K562 (cell line): ENCODE results near the gene FTL. TPM values are rescaled to one million over a fixed set of nuclear protein-coding genes. Genes with fewer than 3 reads are reported as not detected.

Source experiments
- ATF1 ChIP-seq, 2 experiments: fragments of 450-650 bp in 1 of 2; IDR thresholded peaks; 2 replicates each; pipeline ENCODE4 v1.6.1; 2016; ENCODE audit warnings: missing compliant biosample characterization in 1 of 2, missing genetic modification characterization in 1 of 2
- BRD9 ChIP-seq: fragments of 450-650 bp; IDR thresholded peaks from 2 replicates; pipeline ENCODE4 v1.6.1; 2018; ENCODE audit warnings: low read depth; ENCODE audit not compliant: partially characterized antibody
- CHD2 ChIP-seq: IDR thresholded peaks from 2 replicates; pipeline ENCODE4 v1.6.1; 2011; ENCODE audit warnings: low read depth, low read length
- KDM2B ChIP-seq: fragments of 250-450 bp; sonication (Bioruptor Pico); IDR thresholded peaks from 2 replicates; pipeline ENCODE4 v1.8.0; 2021; ENCODE audit warnings: mild to moderate bottlenecking, moderate library complexity
- MAZ ChIP-seq, 2 experiments: fragments of 450-650 bp in 1 of 2; sonication (generic) in 1 of 2; formaldehyde crosslinking; IDR thresholded peaks in 1 of 2; conservative IDR thresholded peaks in 1 of 2; 2 replicates each; pipeline versions ENCODE4 v1.4.0 to v1.5.0; 2020; ENCODE audit warnings: mild to moderate bottlenecking in 1 of 2, missing genetic modification reagents in 1 of 2
- MEF2D ChIP-seq: conservative IDR thresholded peaks from 2 replicates; pipeline ENCODE4 v1.6.1; 2016; ENCODE audit warnings: low read depth, missing genetic modification characterization, missing compliant biosample characterization
- U2AF1 ChIP-seq: fragments of 200-400 bp; formaldehyde crosslinking; optimal IDR thresholded peaks from 2 replicates; pipeline ENCODE3; 2017; ENCODE audit warnings: mild to moderate bottlenecking, low read depth, low read length, moderate library complexity
- YBX1 ChIP-seq: fragments of 450-650 bp; IDR thresholded peaks from 2 replicates; pipeline ENCODE4 v1.7.1; 2016; ENCODE audit warnings: mild to moderate bottlenecking
- ZBED1 ChIP-seq: IDR thresholded peaks from 2 replicates; pipeline ENCODE4 v1.6.1; 2014
- ZC3H11A ChIP-seq: IDR thresholded peaks from 2 replicates; pipeline ENCODE4 v1.6.1; 2012; ENCODE audit warnings: low read depth, low read length, improper control_type of control experiment
- ZNF143 ChIP-seq: sonication (generic); formaldehyde crosslinking; IDR thresholded peaks from 2 replicates; pipeline ENCODE4 v1.9.0; 2022; ENCODE audit warnings: mild to moderate bottlenecking, missing genetic modification reagents
- ZNF717 ChIP-seq: fragments of 250-450 bp; sonication (Bioruptor Pico); IDR thresholded peaks from 2 replicates; pipeline ENCODE4 v1.5.0; 2021
- polyA plus RNA-seq, 8 experiments: library from polyadenylated mRNA; depleted of rRNA in 4 of 8; stranded (reverse) in 5 of 8; unstranded in 3 of 8; fragments of >200 nt; fragmentation: Nextera tagmentation in 2 of 8; fragmentation: Illumina TruSeq in 1 of 8; extraction: Ambion mirVana in 2 of 8; extraction: Trizol in 1 of 8; gene quantifications; 2 replicates each; pipeline versions ENCODE4 v1.2.1 to v1.2.3, GENCODE V29; 2011 to 2014; ENCODE audit warnings: inconsistent platforms in 1 of 8, missing spikeins in 1 of 8
- total RNA-seq, 7 experiments: library from RNA; depleted of rRNA in 6 of 7; stranded (reverse); fragments of >200 nt in 6 of 7; fragmentation: Illumina TruSeq in 2 of 7; extraction: Trizol in 2 of 7; gene quantifications; 2 replicates each; pipeline versions ENCODE4 v1.2.1 to v1.2.3, GENCODE V29; 2011 to 2021; ENCODE audit warnings: low replicate concordance in 1 of 7
- TF ChIP-seq, protein P1 (sequence below): fragments of 250-450 bp; sonication (Bioruptor Pico); IDR thresholded peaks from 2 replicates; pipeline ENCODE4 v1.5.0; 2020; ENCODE audit warnings: mild to moderate bottlenecking
- TF ChIP-seq, protein P2 (sequence below): sonication (generic); formaldehyde crosslinking; IDR thresholded peaks from 2 replicates; pipeline ENCODE4 v1.8.0; 2022; ENCODE audit warnings: mild to moderate bottlenecking, missing genetic modification reagents
- TF ChIP-seq, protein P3 (sequence below): fragments of 450-650 bp; IDR thresholded peaks from 2 replicates; pipeline ENCODE4 v1.6.1; 2016; ENCODE audit warnings: antibody characterized with exemption
- TF ChIP-seq, protein P4 (sequence below), 2 experiments: IDR thresholded peaks; 2 replicates each; pipeline ENCODE4 v1.6.1; 2012; ENCODE audit warnings: improper control_type of control experiment in 2 of 2, low read depth in 2 of 2, low read length in 2 of 2, borderline replicate concordance in 1 of 2
- TF ChIP-seq, protein P5 (sequence below): fragments of 250-450 bp; sonication (Bioruptor Pico); IDR thresholded peaks from 2 replicates; pipeline ENCODE4 v1.5.0; 2021; ENCODE audit warnings: mild to moderate bottlenecking, borderline replicate concordance

Gene FTL
- total and polyA plus RNA-seq, 9 of the 15 experiments (the other 6 are each of a cell fraction or from before 2014, with no cell fraction given) = 1,231 to 27,415 (median 3,965) TPM

GRCh38 chr19:49014123-49014869 lies 49.2 kb downstream of the FTL start (continued):
- TF ChIP-seq U2AF1 = no peak
- no peak for TF ChIP-seq ZBED1
- TF ChIP-seq, protein P1, sequence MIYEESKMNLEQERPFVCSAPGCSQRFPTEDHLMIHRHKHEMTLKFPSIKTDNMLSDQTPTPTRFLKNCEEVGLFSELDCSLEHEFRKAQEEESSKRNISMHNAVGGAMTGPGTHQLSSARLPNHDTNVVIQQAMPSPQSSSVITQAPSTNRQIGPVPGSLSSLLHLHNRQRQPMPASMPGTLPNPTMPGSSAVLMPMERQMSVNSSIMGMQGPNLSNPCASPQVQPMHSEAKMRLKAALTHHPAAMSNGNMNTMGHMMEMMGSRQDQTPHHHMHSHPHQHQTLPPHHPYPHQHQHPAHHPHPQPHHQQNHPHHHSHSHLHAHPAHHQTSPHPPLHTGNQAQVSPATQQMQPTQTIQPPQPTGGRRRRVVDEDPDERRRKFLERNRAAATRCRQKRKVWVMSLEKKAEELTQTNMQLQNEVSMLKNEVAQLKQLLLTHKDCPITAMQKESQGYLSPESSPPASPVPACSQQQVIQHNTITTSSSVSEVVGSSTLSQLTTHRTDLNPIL (CRISPR knock-in tag) = no peak
- no peak for TF ChIP-seq ATF1 (CRISPR knock-in tag; IDR thresholded peaks at IDR 0.05)
- TF ChIP-seq ATF1 (tag; IDR thresholded peaks at IDR 0.05) = peak; percentile 74
- no peak for TF ChIP-seq MAZ (CRISPR knock-in tag; conservative IDR thresholded peaks at IDR 0.05 in 1 of 2, IDR thresholded peaks at IDR 0.05 in 1 of 2)
- TF ChIP-seq BRD9 = no peak
- TF ChIP-seq, protein P2, sequence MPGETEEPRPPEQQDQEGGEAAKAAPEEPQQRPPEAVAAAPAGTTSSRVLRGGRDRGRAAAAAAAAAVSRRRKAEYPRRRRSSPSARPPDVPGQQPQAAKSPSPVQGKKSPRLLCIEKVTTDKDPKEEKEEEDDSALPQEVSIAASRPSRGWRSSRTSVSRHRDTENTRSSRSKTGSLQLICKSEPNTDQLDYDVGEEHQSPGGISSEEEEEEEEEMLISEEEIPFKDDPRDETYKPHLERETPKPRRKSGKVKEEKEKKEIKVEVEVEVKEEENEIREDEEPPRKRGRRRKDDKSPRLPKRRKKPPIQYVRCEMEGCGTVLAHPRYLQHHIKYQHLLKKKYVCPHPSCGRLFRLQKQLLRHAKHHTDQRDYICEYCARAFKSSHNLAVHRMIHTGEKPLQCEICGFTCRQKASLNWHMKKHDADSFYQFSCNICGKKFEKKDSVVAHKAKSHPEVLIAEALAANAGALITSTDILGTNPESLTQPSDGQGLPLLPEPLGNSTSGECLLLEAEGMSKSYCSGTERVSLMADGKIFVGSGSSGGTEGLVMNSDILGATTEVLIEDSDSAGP = no peak
- TF ChIP-seq, protein P3, sequence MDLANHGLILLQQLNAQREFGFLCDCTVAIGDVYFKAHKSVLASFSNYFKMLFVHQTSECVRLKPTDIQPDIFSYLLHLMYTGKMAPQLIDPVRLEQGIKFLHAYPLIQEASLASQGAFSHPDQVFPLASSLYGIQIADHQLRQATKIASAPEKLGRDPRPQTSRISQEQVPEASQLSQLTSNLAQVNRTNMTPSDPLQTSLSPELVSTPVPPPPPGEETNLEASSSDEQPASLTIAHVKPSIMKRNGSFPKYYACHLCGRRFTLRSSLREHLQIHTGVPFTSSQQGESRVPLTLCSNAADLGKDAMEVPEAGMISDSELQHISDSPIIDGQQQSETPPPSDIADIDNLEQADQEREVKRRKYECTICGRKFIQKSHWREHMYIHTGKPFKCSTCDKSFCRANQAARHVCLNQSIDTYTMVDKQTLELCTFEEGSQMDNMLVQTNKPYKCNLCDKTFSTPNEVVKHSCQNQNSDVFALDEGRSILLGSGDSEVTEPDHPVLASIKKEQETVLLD = no peak
- TF ChIP-seq ZNF717 (CRISPR knock-in tag) = no peak
- no peak for TF ChIP-seq YBX1
- TF ChIP-seq, protein P4, sequence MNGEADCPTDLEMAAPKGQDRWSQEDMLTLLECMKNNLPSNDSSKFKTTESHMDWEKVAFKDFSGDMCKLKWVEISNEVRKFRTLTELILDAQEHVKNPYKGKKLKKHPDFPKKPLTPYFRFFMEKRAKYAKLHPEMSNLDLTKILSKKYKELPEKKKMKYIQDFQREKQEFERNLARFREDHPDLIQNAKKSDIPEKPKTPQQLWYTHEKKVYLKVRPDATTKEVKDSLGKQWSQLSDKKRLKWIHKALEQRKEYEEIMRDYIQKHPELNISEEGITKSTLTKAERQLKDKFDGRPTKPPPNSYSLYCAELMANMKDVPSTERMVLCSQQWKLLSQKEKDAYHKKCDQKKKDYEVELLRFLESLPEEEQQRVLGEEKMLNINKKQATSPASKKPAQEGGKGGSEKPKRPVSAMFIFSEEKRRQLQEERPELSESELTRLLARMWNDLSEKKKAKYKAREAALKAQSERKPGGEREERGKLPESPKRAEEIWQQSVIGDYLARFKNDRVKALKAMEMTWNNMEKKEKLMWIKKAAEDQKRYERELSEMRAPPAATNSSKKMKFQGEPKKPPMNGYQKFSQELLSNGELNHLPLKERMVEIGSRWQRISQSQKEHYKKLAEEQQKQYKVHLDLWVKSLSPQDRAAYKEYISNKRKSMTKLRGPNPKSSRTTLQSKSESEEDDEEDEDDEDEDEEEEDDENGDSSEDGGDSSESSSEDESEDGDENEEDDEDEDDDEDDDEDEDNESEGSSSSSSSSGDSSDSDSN (IDR thresholded peaks at IDR 0.05; ENCODE audit: borderline replicate concordance in 1 of 2, low read depth in 2 of 2, low read length in 2 of 2) = no peak
- no peak for TF ChIP-seq CHD2
- no peak for TF ChIP-seq MEF2D
- no peak for TF ChIP-seq ZNF143 (CRISPR knock-in tag)
- TF ChIP-seq, protein P5, sequence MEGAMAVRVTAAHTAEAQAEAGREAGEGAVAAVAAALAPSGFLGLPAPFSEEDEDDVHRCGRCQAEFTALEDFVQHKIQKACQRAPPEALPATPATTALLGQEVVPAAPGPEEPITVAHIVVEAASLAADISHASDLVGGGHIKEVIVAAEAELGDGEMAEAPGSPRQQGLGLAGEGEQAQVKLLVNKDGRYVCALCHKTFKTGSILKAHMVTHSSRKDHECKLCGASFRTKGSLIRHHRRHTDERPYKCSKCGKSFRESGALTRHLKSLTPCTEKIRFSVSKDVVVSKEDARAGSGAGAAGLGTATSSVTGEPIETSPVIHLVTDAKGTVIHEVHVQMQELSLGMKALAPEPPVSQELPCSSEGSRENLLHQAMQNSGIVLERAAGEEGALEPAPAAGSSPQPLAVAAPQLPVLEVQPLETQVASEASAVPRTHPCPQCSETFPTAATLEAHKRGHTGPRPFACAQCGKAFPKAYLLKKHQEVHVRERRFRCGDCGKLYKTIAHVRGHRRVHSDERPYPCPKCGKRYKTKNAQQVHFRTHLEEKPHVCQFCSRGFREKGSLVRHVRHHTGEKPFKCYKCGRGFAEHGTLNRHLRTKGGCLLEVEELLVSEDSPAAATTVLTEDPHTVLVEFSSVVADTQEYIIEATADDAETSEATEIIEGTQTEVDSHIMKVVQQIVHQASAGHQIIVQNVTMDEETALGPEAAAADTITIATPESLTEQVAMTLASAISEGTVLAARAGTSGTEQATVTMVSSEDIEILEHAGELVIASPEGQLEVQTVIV (CRISPR knock-in tag) = no peak
- TF ChIP-seq ZC3H11A = no peak
- no peak for TF ChIP-seq KDM2B (CRISPR knock-in tag)
